ENCODE measurements around the gene ADGRA3.

ADGRA3 gene

GRCh38 chr4:22417408-22417807, 98.5 kb downstream of the ADGRA3 start:
- H3K27ac ChIP-seq (ENCODE audit: low read depth, low read length, severe bottlenecking), result no peak overlapping the region
- WGBS, 2 experiments (ENCODE audit: insufficient coverage in 2 of 2), result 94% methylated on average over 3 of the region's 4 CpGs; no CpG with 5 or more reads in 1 of the 2 experiments
- peaks cover 18% of the 10 kb centered on the region for H3K36me3 ChIP-seq (ENCODE audit: control insufficient read depth, insufficient read depth, low read length)
- no peaks in the 10 kb centered on the region for H3K9me3 ChIP-seq (ENCODE audit: control insufficient read depth, low read length)
- H3K4me3 ChIP-seq (ENCODE audit: extremely low read depth, insufficient read depth, low read length, poor library complexity, severe bottlenecking), result no peak overlapping the region
- no peaks in the 10 kb centered on the region for H3K4me1 ChIP-seq (ENCODE audit: control insufficient read depth, insufficient read depth, low read length, poor library complexity, severe bottlenecking)

- no peaks in the 10 kb centered on the region for H3K9me3 ChIP-seq (ENCODE audit: control insufficient read depth, low read length)
- WGBS, 2 experiments (ENCODE audit: insufficient coverage in 2 of 2), result 60% methylated on average over 1 of the region's 3 CpGs; no CpG with 5 or more reads in 1 of the 2 experiments
- no peaks in the 10 kb centered on the region for H3K4me1 ChIP-seq (ENCODE audit: control insufficient read depth, insufficient read depth, low read length, poor library complexity, severe bottlenecking)
- no peak overlapping the region for H3K4me3 ChIP-seq (ENCODE audit: extremely low read depth, insufficient read depth, low read length, poor library complexity, severe bottlenecking)
- peaks cover 13% of the 10 kb centered on the region for H3K36me3 ChIP-seq (ENCODE audit: control insufficient read depth, insufficient read depth, low read length)
- H3K27ac ChIP-seq (ENCODE audit: low read depth, low read length, severe bottlenecking), result no peak overlapping the region
These were observed 99.5 kb downstream of the ADGRA3 start for GRCh38 chr4:22416403-22416802.

- no peaks in the 10 kb centered on the region for H3K9me3 ChIP-seq (ENCODE audit: control insufficient read depth, low read length)
- peaks cover 13% of the 10 kb centered on the region for H3K36me3 ChIP-seq (ENCODE audit: control insufficient read depth, insufficient read depth, low read length)
- WGBS, 2 experiments (ENCODE audit: insufficient coverage in 2 of 2), result no CpG with 5 or more reads among the region's 2 CpGs
- H3K4me1 ChIP-seq (ENCODE audit: control insufficient read depth, insufficient read depth, low read length, poor library complexity, severe bottlenecking), result no peaks in the 10 kb centered on the region
- H3K27ac ChIP-seq (ENCODE audit: low read depth, low read length, severe bottlenecking), result no peak overlapping the region
- no peak overlapping the region for H3K4me3 ChIP-seq (ENCODE audit: extremely low read depth, insufficient read depth, low read length, poor library complexity, severe bottlenecking)
These were observed 101.0 kb downstream of the ADGRA3 start for GRCh38 chr4:22414833-22415232.

- 88% methylated on average over 3 of the region's 4 CpGs for WGBS, 2 experiments (ENCODE audit: insufficient coverage in 2 of 2)
- no peaks in the 10 kb centered on the region for H3K4me1 ChIP-seq (ENCODE audit: control insufficient read depth, insufficient read depth, low read length, poor library complexity, severe bottlenecking)
These were observed 102.4 kb downstream of the ADGRA3 start for GRCh38 chr4:22413471-22413870.

GRCh38 chr4:22412013-22412412, 103.9 kb downstream of the ADGRA3 start:
- Histone ChIP-seq H3K36me3 (ENCODE audit: control insufficient read depth, insufficient read depth, low read length) (peaks cover 5% of the 10 kb centered on the region), H3K9me3 (ENCODE audit: control insufficient read depth, low read length) (no peaks in the 10 kb centered on the region), H3K27ac (ENCODE audit: low read depth, low read length, severe bottlenecking) (no peak overlapping the region), H3K4me3 (ENCODE audit: extremely low read depth, insufficient read depth, low read length, poor library complexity, severe bottlenecking) (no peak overlapping the region), H3K4me1 (ENCODE audit: control insufficient read depth, insufficient read depth, low read length, poor library complexity, severe bottlenecking) (no peaks in the 10 kb centered on the region)
- 60 to 100% methylated on average over 1 of the region's 3 CpGs for WGBS, 2 experiments (ENCODE audit: insufficient coverage in 2 of 2)

More at GRCh38 chr4:22413471-22413870, 102.4 kb downstream of the ADGRA3 start:
- Histone ChIP-seq H3K36me3 (ENCODE audit: control insufficient read depth, insufficient read depth, low read length) (peaks cover 5% of the 10 kb centered on the region), H3K4me3 (ENCODE audit: extremely low read depth, insufficient read depth, low read length, poor library complexity, severe bottlenecking) (no peak overlapping the region), H3K9me3 (ENCODE audit: control insufficient read depth, low read length) (no peaks in the 10 kb centered on the region), H3K27ac (ENCODE audit: low read depth, low read length, severe bottlenecking) (no peak overlapping the region)

- WGBS, 2 experiments (ENCODE audit: insufficient coverage in 2 of 2), result no CpG with 5 or more reads among the region's 1 CpG
- Histone ChIP-seq H3K27ac (ENCODE audit: low read depth, low read length, severe bottlenecking) (no peak overlapping the region), H3K4me1 (ENCODE audit: control insufficient read depth, insufficient read depth, low read length, poor library complexity, severe bottlenecking) (no peaks in the 10 kb centered on the region)
These were observed 105.1 kb downstream of the ADGRA3 start for GRCh38 chr4:22410645-22411247.

GRCh38 chr4:22408474-22408873, 107.4 kb downstream of the ADGRA3 start:
- H3K9me3 ChIP-seq (ENCODE audit: control insufficient read depth, low read length), result no peaks in the 10 kb centered on the region
- no peak overlapping the region for H3K27ac ChIP-seq (ENCODE audit: low read depth, low read length, severe bottlenecking)
- WGBS, 2 experiments (ENCODE audit: insufficient coverage in 2 of 2), result 86% methylated on average over 1 of the region's 1 CpG; no CpG with 5 or more reads in 1 of the 2 experiments

More at GRCh38 chr4:22410645-22411247, 105.1 kb downstream of the ADGRA3 start:
- Histone ChIP-seq H3K9me3 (ENCODE audit: control insufficient read depth, low read length) (no peaks in the 10 kb centered on the region), H3K4me3 (ENCODE audit: extremely low read depth, insufficient read depth, low read length, poor library complexity, severe bottlenecking) (no peak overlapping the region), H3K36me3 (ENCODE audit: control insufficient read depth, insufficient read depth, low read length) (peaks cover 9% of the 10 kb centered on the region)

GRCh38 chr4:22407361-22407760, 108.5 kb downstream of the ADGRA3 start:
- H3K4me3 ChIP-seq (ENCODE audit: extremely low read depth, insufficient read depth, low read length, poor library complexity, severe bottlenecking), result no peak overlapping the region
- no peak overlapping the region for H3K27ac ChIP-seq (ENCODE audit: low read depth, low read length, severe bottlenecking)
- peaks cover 30% of the 10 kb centered on the region for H3K36me3 ChIP-seq (ENCODE audit: control insufficient read depth, insufficient read depth, low read length)
- no peaks in the 10 kb centered on the region for H3K9me3 ChIP-seq (ENCODE audit: control insufficient read depth, low read length)
- no peaks in the 10 kb centered on the region for H3K4me1 ChIP-seq (ENCODE audit: control insufficient read depth, insufficient read depth, low read length, poor library complexity, severe bottlenecking)

More at GRCh38 chr4:22408474-22408873, 107.4 kb downstream of the ADGRA3 start:
- Histone ChIP-seq H3K4me1 (ENCODE audit: control insufficient read depth, insufficient read depth, low read length, poor library complexity, severe bottlenecking) (no peaks in the 10 kb centered on the region), H3K4me3 (ENCODE audit: extremely low read depth, insufficient read depth, low read length, poor library complexity, severe bottlenecking) (no peak overlapping the region), H3K36me3 (ENCODE audit: control insufficient read depth, insufficient read depth, low read length) (peaks cover 24% of the 10 kb centered on the region)

- Histone ChIP-seq H3K4me1 (ENCODE audit: control insufficient read depth, insufficient read depth, low read length, poor library complexity, severe bottlenecking) (no peaks in the 10 kb centered on the region), H3K36me3 (ENCODE audit: control insufficient read depth, insufficient read depth, low read length) (peaks cover 54% of the 10 kb centered on the region), H3K9me3 (ENCODE audit: control insufficient read depth, low read length) (no peaks in the 10 kb centered on the region), H3K4me3 (ENCODE audit: extremely low read depth, insufficient read depth, low read length, poor library complexity, severe bottlenecking) (no peak overlapping the region), H3K27ac (ENCODE audit: low read depth, low read length, severe bottlenecking) (no peak overlapping the region)
- WGBS, 2 experiments (ENCODE audit: insufficient coverage in 2 of 2), result 95 to 100% methylated on average over 1 to 3 of the region's 4 CpGs
These were observed 117.2 kb downstream of the ADGRA3 start for GRCh38 chr4:22398671-22399070.

- Histone ChIP-seq H3K9me3 (ENCODE audit: control insufficient read depth, low read length) (no peaks in the 10 kb centered on the region), H3K36me3 (ENCODE audit: control insufficient read depth, insufficient read depth, low read length) (peaks cover 28% of the 10 kb centered on the region), H3K27ac (ENCODE audit: low read depth, low read length, severe bottlenecking) (no peak overlapping the region), H3K4me3 (ENCODE audit: extremely low read depth, insufficient read depth, low read length, poor library complexity, severe bottlenecking) (no peak overlapping the region), H3K4me1 (ENCODE audit: control insufficient read depth, insufficient read depth, low read length, poor library complexity, severe bottlenecking) (peaks cover 6% of the 10 kb centered on the region)
- whole genome bisulfite sequencing, 2 experiments (ENCODE audit: insufficient coverage in 2 of 2), result 75 to 88% methylated on average over 2 to 3 of the region's 3 CpGs
These were observed 124.3 kb downstream of the ADGRA3 start for GRCh38 chr4:22391551-22391950.

GRCh38 chr4:22389240-22389870, 126.5 kb downstream of the ADGRA3 start:
- WGBS, 2 experiments (ENCODE audit: insufficient coverage in 2 of 2), result 0 to 20% methylated on average over 1 of the region's 3 CpGs
- H3K4me1 ChIP-seq (ENCODE audit: control insufficient read depth, insufficient read depth, low read length, poor library complexity, severe bottlenecking), result peaks cover 6% of the 10 kb centered on the region
- H3K27ac ChIP-seq (ENCODE audit: low read depth, low read length, severe bottlenecking), result no peak overlapping the region
- peaks cover 28% of the 10 kb centered on the region for H3K36me3 ChIP-seq (ENCODE audit: control insufficient read depth, insufficient read depth, low read length)
- H3K4me3 ChIP-seq (ENCODE audit: extremely low read depth, insufficient read depth, low read length, poor library complexity, severe bottlenecking), result no peak overlapping the region
- H3K9me3 ChIP-seq (ENCODE audit: control insufficient read depth, low read length), result no peaks in the 10 kb centered on the region
